Measurements from ENCODE around the gene ELF4. TPM values are rescaled to one million over a fixed set of nuclear protein-coding genes. Genes with fewer than 3 reads are reported as not detected.

The ELF4 gene
- total RNA-seq, 2 donors from 2014 or later = 2.8 to 3.8 TPM

- Mint-ChIP-seq H3K4me3 (no peak overlapping the region), H3K27ac (no peak overlapping the region)
These were observed 4.2 kb downstream of the ELF4 start for GRCh38 chrX:130106071-130106470.

GRCh38 chrX:130105244-130105643, 5.1 kb downstream of the ELF4 start:
- H3K4me1 Mint-ChIP-seq = peaks cover 7% of the 10 kb centered on the region
- peaks cover 64% of the 10 kb centered on the region for H3K27me3 Mint-ChIP-seq (ENCODE audit: insufficient read depth)
- Histone ChIP-seq H3K9me3 (ENCODE audit: control insufficient read depth, low read length) (no peaks in the 10 kb centered on the region), H3K36me3 (ENCODE audit: control insufficient read depth, insufficient read depth, low read length) (no peaks in the 10 kb centered on the region), H3K4me3 (ENCODE audit: low read length) (no peak overlapping the region), H3K27me3 (ENCODE audit: control insufficient read depth, insufficient read depth, low read length, poor library complexity, severe bottlenecking) (peaks cover 15% of the 10 kb centered on the region), H3K9ac (ENCODE audit: extremely low read depth, low read length, poor library complexity, severe bottlenecking) (no peak overlapping the region), H3K4me1 (ENCODE audit: control insufficient read depth, insufficient read depth, low read length) (no peaks in the 10 kb centered on the region), H3K27ac (ENCODE audit: low read depth, low read length) (no peak overlapping the region)
- WGBS, 2 experiments (ENCODE audit: insufficient coverage in 1 of 2, insufficient read length in 1 of 2) = 90% methylated on average over 2 of the region's 3 CpGs; no CpG with 5 or more reads in 1 of the 2 experiments
- H3K9me3 Mint-ChIP-seq = peaks cover 38% of the 10 kb centered on the region
- no peak for DNase-seq
- H3K27ac Mint-ChIP-seq = no peak overlapping the region
- TF ChIP-seq CTCF (conservative IDR thresholded peaks at IDR 0.05) = no peak
- no peak overlapping the region for H3K4me3 Mint-ChIP-seq
- H3K36me3 Mint-ChIP-seq (ENCODE audit: low read depth) = no peaks in the 10 kb centered on the region

More at GRCh38 chrX:130106071-130106470, 4.2 kb downstream of the ELF4 start:
- no peak overlapping the region for H3K27ac ChIP-seq (ENCODE audit: low read depth, low read length)
- H3K27me3 ChIP-seq (ENCODE audit: control insufficient read depth, insufficient read depth, low read length, poor library complexity, severe bottlenecking) = peaks cover 16% of the 10 kb centered on the region
- no peak for DNase-seq
- no peaks in the 10 kb centered on the region for H3K36me3 Mint-ChIP-seq (ENCODE audit: low read depth)
- no peaks in the 10 kb centered on the region for H3K9me3 ChIP-seq (ENCODE audit: control insufficient read depth, low read length)
- 33 to 46% methylated on average over 1 to 5 of the region's 10 CpGs for WGBS, 2 experiments (ENCODE audit: insufficient coverage in 1 of 2, insufficient read length in 1 of 2)
- no peak overlapping the region for H3K4me3 ChIP-seq (ENCODE audit: low read length)
- no peaks in the 10 kb centered on the region for H3K4me1 ChIP-seq (ENCODE audit: control insufficient read depth, insufficient read depth, low read length)
- peaks cover 59% of the 10 kb centered on the region for H3K27me3 Mint-ChIP-seq (ENCODE audit: insufficient read depth)
- no peaks in the 10 kb centered on the region for H3K36me3 ChIP-seq (ENCODE audit: control insufficient read depth, insufficient read depth, low read length)
- H3K4me1 Mint-ChIP-seq = peaks cover 7% of the 10 kb centered on the region
- TF ChIP-seq CTCF (conservative IDR thresholded peaks at IDR 0.05) = no peak
- no peak overlapping the region for H3K9ac ChIP-seq (ENCODE audit: extremely low read depth, low read length, poor library complexity, severe bottlenecking)
- peaks cover 36% of the 10 kb centered on the region for H3K9me3 Mint-ChIP-seq

GRCh38 chrX:130103605-130104004, 6.7 kb downstream of the ELF4 start:
- H3K27ac ChIP-seq (ENCODE audit: low read depth, low read length) = no peak overlapping the region
- H3K27me3 ChIP-seq (ENCODE audit: control insufficient read depth, insufficient read depth, low read length, poor library complexity, severe bottlenecking) = no peaks in the 10 kb centered on the region
- no peak overlapping the region for H3K27ac Mint-ChIP-seq
- no peaks in the 10 kb centered on the region for H3K36me3 ChIP-seq (ENCODE audit: control insufficient read depth, insufficient read depth, low read length)
- no peaks in the 10 kb centered on the region for H3K9me3 ChIP-seq (ENCODE audit: control insufficient read depth, low read length)
- no peak for TF ChIP-seq CTCF (conservative IDR thresholded peaks at IDR 0.05)
- DNase-seq = no peak
- H3K4me3 ChIP-seq (ENCODE audit: low read length) = no peak overlapping the region
- H3K27me3 Mint-ChIP-seq (ENCODE audit: insufficient read depth) = peaks cover 50% of the 10 kb centered on the region
- peaks cover 7% of the 10 kb centered on the region for H3K4me1 Mint-ChIP-seq
- H3K9ac ChIP-seq (ENCODE audit: extremely low read depth, low read length, poor library complexity, severe bottlenecking) = no peak overlapping the region
- no peaks in the 10 kb centered on the region for H3K36me3 Mint-ChIP-seq (ENCODE audit: low read depth)
- H3K4me3 Mint-ChIP-seq = no peak overlapping the region
- H3K4me1 ChIP-seq (ENCODE audit: control insufficient read depth, insufficient read depth, low read length) = no peaks in the 10 kb centered on the region
- WGBS, 2 experiments (ENCODE audit: insufficient coverage in 1 of 2, insufficient read length in 1 of 2) = 30% methylated on average over 1 of the region's 3 CpGs; no CpG with 5 or more reads in 1 of the 2 experiments
- peaks cover 37% of the 10 kb centered on the region for H3K9me3 Mint-ChIP-seq

Measured in endodermal cell (in vitro differentiated cells).